GM10266 (cell line): ENCODE data around the gene SYDE2.

Source experiments
- DNase-seq: peaks from one replicate; pipeline ENCODE4 v3.0.0; 2012; ENCODE audit errors: extremely low spot score
- CTCF ChIP-seq: IDR thresholded peaks from 2 replicates; pipeline ENCODE4 v1.5.1; 2012; ENCODE audit warnings: mild to moderate bottlenecking, low read depth; ENCODE audit not compliant: control insufficient read depth, insufficient read depth; ENCODE audit errors: missing control alignments

SYDE2 gene

GRCh38 chr1:85135392-85135798, 65.4 kb downstream of the SYDE2 start:
- DNase-seq: no peak
- no peak for TF ChIP-seq CTCF

GRCh38 chr1:85134583-85135391, 66.0 kb downstream of the SYDE2 start:
- no peak for TF ChIP-seq CTCF
- no peak for DNase-seq

- DNase-seq: no peak
- no peak for TF ChIP-seq CTCF
Measured at GRCh38 chr1:85133565-85134159, 67.2 kb downstream of the SYDE2 start.

- TF ChIP-seq CTCF: no peak
- DNase-seq: no peak
Measured at GRCh38 chr1:85132078-85132720, 68.6 kb downstream of the SYDE2 start.

GRCh38 chr1:85128316-85128715, 72.5 kb downstream of the SYDE2 start:
- DNase-seq: no peak
- TF ChIP-seq CTCF: no peak

GRCh38 chr1:85125891-85126290, 74.9 kb downstream of the SYDE2 start:
- DNase-seq: no peak

More at GRCh38 chr1:85125891-85126290, 74.9 kb downstream of the SYDE2 start:
- no peak for TF ChIP-seq CTCF
